Brain microvascular endothelial cell (primary cell): Measurements from ENCODE around the gene XRCC6.
"Not testable (repeated sequence)": the region's sequence is repeated elsewhere in the genome, so short reads cannot be mapped to it uniquely, and the experiment has no call there.

Experiments used
- DNase-seq: peaks from one replicate; pipeline ENCODE4 v3.0.0-alpha.2; 2020
- H3K27ac ChIP-seq: fragments of 250-450 bp; sonication (Bioruptor Pico); 2 replicates; pipeline ENCODE4 v1.5.1; 2020; ENCODE audit warnings: mild to moderate bottlenecking, moderate library complexity
- H3K27me3 ChIP-seq: fragments of 250-450 bp; sonication (Bioruptor Pico); replicated peaks from 2 replicates; pipeline ENCODE4 v1.5.1; 2020; ENCODE audit warnings: mild to moderate bottlenecking
- H3K36me3 ChIP-seq: fragments of 250-450 bp; sonication (Bioruptor Pico); replicated peaks from 2 replicates; pipeline ENCODE4 v1.5.1; 2020; ENCODE audit warnings: mild to moderate bottlenecking
- H3K4me3 ChIP-seq: 2 replicates; pipeline ENCODE4 v1.5.1; 2011; ENCODE audit warnings: low read depth, mild to moderate bottlenecking, control low read depth, low read length, moderate library complexity
- CTCF ChIP-seq: IDR thresholded peaks from 2 replicates; pipeline ENCODE4 v1.5.1; 2011; ENCODE audit warnings: low read depth, mild to moderate bottlenecking, moderate library complexity, low read length, control low read depth, inconsistent platforms; ENCODE audit errors: missing control alignments
- in situ Hi-C: cut with HindIII; loops from 2 replicates; pipeline ENCODE4 v1.10.0; 2017; ENCODE audit warnings: low sequenced_read_pairs, low pct_ligation_motif_present

XRCC6 gene

DNA sequence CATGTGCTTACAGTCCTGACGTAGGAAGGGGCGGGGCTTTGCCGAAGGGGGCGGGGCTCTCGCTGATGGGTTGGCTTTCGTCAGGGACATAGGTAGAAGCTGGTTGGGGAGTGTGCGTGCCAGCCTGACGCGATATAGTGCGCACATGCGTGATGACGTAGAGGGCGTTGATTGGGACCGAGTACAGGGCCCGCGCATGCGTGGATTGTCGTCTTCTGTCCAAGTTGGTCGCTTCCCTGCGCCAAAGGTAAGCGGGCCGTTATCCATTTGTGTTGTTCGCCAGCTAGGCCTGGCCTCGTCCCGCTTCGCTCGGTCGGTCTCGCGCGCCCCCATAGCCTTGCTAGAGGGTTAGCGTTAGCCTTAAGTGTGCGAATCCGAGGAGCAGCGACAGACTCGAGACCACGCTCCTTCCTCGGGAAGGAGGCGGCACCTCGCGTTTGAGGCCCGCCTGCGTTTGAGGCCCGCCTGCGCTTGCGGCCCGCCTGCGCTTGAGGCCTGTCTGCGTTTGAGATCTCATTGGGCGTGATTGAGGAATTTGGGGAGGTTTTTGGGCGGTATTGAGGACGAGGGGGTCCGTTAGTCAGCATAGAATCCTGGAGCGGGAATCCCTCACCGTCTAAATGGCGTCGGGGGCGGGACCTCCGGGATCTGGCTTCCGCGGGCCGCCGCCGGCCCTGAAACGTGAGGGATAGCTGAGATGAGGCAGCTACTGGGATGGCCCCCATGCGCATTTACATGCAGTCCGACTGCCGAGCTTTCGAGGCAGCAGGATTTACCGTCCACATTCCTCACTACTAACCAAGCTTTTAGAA lies at the start of gene XRCC6:
Gene XRCC6, plus strand, starts transcription at position 197 of the 812 bp plus-strand sequence. CDS start 710 bp downstream, outside the sequence.
- Histone ChIP-seq H3K27ac (peak within 1 kb of the TSS; percentile 92), H3K4me3 (peak within 1 kb of the TSS; percentile 98), H3K36me3 (peaks cover 24% of the 10 kb centered on the region), H3K27me3 (no peaks in the 10 kb centered on the region)
- in situ Hi-C loops = no loop called here
- DNase-seq = peak; percentile 100
- no peak for TF ChIP-seq CTCF

- no peak overlapping the region for H3K4me3 ChIP-seq
- peaks cover 4% of the 10 kb centered on the region for H3K36me3 ChIP-seq
- in situ Hi-C loops = no loop called here
- no peak overlapping the region for H3K27ac ChIP-seq
- no peaks in the 10 kb centered on the region for H3K27me3 ChIP-seq
- DNase-seq = no peak
- no peak for TF ChIP-seq CTCF
These were observed 49.3 kb upstream of the XRCC6 start for GRCh38 chr22:41571786-41572185.

DNA sequence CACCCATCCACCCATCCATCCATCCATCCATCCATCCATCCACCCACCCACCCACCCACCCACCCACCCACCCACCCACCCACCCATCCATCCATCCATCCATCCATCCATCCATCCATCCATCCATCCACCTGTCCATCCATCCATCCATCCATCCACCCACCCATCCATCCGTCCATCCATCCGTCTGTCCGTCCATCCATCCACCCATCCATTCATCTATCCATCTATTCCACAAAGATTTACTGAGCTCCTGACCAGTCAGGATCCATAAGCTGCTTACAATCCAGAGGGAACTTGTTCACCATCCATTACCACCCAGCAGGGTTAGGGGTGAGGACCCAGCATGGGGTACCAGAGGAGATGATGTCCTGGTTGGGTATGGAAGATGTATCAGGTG lies 48.8 kb upstream of the XRCC6 start:
- in situ Hi-C loops, H3K4me3 ChIP-seq, H3K27me3 ChIP-seq, H3K36me3 ChIP-seq, H3K27ac ChIP-seq, DNase-seq: not testable (repeated sequence)

- no peak for TF ChIP-seq CTCF
- H3K27ac ChIP-seq = no peak overlapping the region
- no peak for DNase-seq
- H3K27me3 ChIP-seq = no peaks in the 10 kb centered on the region
- no peak overlapping the region for H3K4me3 ChIP-seq
- in situ Hi-C loops = no loop called here
- H3K36me3 ChIP-seq = peaks cover 10% of the 10 kb centered on the region
These were observed 47.4 kb upstream of the XRCC6 start for GRCh38 chr22:41573677-41574076.

GRCh38 chr22:41574847-41575381 lies 46.2 kb upstream of the XRCC6 start:
- Histone ChIP-seq H3K27ac (no peak overlapping the region), H3K27me3 (no peaks in the 10 kb centered on the region), H3K4me3 (no peak overlapping the region), H3K36me3 (peaks cover 20% of the 10 kb centered on the region)
- DNase-seq = no peak
- in situ Hi-C loops = no loop called here
- TF ChIP-seq CTCF = no peak

- in situ Hi-C loops = no loop called here
- H3K4me3 ChIP-seq = no peak overlapping the region
- H3K27ac ChIP-seq = no peak overlapping the region
- no peaks in the 10 kb centered on the region for H3K27me3 ChIP-seq
- no peak for TF ChIP-seq CTCF
- no peak for DNase-seq
- H3K36me3 ChIP-seq = peaks cover 25% of the 10 kb centered on the region
These were observed 45.6 kb upstream of the XRCC6 start for GRCh38 chr22:41575533-41575932.
